Neural progenitor cell (in vitro differentiated cells): Measurements from ENCODE around the gene FIBCD1.

Source experiments
- CTCF ChIP-seq: fragments of 200-600 bp; sonication (generic); IDR thresholded peaks from 2 replicates; pipeline ENCODE4 v1.5.1; 2017; ENCODE audit warnings: antibody characterized with exemption, mild to moderate bottlenecking
- EZH2 ChIP-seq: fragments of 200-600 bp; sonication (generic); IDR thresholded peaks from 2 replicates; pipeline ENCODE4 v1.6.1; 2017; ENCODE audit warnings: antibody characterized with exemption, mild to moderate bottlenecking, moderate library complexity

- TF ChIP-seq CTCF, result no peak
- no peak for TF ChIP-seq EZH2
Measured at GRCh38 chr9:130970855-130971254, 31.8 kb upstream of the FIBCD1 start.
